ELR (cell line): Measurements from ENCODE around the gene MREG.

ENCODE experiments used
- DNase-seq: peaks from one replicate; pipeline ENCODE4 v3.0.0-alpha.2; 2015; ENCODE audit warnings: low read depth

MREG gene

GRCh38 chr2:215918901-215919599 lies 94.3 kb downstream of the MREG start:
- DNase-seq: peak; percentile 21

DNA sequence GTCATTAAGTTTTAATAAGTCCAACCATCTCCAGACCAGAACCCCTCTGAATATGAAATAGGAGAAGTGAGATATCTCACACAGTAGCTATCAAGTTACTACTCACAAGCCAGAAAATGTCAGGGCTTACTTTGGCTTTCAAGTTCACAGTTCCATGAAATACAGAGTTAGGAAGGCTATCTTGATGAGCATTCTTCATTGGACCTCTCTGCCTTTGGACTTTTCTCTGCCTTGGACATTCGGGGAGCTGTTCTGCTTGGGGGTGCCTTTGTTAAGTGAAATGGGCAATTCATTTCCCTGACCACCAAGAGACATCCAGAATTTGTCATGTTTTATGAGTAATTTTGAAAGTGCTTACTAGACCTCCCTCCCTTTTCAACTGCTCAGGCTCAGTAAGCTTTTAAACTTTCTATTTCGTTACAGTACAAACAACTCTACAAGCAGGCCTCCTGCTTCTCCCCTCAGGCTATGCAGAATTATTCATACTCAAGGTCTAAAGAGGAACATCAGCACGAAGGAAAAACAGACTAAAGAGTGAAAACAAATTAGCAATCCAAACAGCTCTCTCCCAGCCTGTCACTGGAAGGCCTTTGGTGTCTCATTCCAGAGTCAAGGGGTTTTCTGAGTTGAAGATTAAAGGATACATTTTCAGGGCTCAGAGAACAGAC lies 95.3 kb downstream of the MREG start:
- peak; percentile 83 for DNase-seq

- DNase-seq: no peak
Observed at GRCh38 chr2:215915441-215915840, 97.9 kb downstream of the MREG start.

- no peak for DNase-seq
Observed at GRCh38 chr2:215914777-215915165, 98.6 kb downstream of the MREG start.

- DNase-seq: no peak
Observed at GRCh38 chr2:215914054-215914776, 99.1 kb downstream of the MREG start.

DNA sequence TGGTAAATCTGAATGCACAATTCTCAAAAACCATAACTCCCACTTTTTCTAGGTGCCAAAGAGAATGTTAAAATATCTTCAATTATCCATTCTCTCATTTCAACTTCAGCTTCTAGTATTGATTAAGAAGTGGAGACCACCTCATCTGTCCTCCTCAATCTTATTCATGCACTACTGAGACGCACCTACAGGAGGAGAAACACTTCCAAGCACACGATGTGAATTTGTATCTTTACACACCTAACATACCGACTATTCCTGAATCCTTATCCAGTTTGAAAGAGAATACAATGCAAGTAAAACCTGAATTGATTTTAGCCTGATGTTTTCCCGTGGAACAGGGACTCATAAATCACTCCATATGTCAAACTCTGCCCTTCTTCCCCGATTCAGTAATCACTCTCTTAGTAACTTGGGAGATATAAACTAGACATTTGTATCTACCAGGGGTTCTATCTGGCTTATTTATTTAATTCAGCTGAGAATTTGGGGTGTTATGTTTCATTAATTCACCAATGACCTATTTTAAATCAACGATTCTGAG lies 101.0 kb downstream of the MREG start:
- DNase-seq: no peak

GRCh38 chr2:215911301-215912085 lies 101.9 kb downstream of the MREG start:
- DNase-seq: no peak

DNA sequence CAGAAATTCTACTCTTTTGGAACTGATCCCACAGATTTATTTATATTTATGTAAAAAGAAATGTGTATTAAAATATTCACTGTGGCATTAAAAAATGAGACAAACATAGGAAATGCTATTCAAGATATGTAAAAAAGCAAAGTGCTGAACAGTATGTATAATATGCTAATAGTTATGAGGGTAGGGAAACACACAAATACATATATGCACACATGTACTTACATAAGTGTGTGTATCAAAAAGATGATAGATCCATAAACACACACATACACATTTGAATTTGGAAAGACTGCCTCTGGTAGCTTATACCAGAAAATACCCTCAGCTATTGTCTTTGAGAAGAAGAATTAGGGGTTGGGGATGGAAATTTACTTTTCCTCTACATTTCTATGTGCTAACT lies 103.2 kb downstream of the MREG start:
- no peak for DNase-seq

DNA sequence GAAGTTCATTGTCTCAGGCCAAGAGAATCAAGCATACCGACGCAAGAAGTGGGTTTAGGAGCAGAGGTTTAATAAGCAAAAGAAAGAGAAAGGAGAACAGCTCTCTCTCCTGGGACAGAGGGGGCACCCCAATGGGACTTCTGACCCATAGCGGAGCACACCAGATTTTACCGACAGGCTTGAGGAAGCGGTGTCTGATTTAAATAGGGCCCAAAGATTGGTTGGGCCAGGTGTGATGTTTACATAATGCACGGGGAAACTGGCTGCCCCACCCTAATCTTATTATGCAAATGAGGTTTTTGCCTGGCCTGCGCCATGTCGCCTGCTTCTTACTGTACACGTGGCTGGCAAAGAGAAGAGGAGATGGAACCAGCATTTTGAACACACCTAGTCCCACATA lies 106.2 kb downstream of the MREG start:
- DNase-seq: no peak

- no peak for DNase-seq
Observed at GRCh38 chr2:215906458-215906857, 106.9 kb downstream of the MREG start.

DNA sequence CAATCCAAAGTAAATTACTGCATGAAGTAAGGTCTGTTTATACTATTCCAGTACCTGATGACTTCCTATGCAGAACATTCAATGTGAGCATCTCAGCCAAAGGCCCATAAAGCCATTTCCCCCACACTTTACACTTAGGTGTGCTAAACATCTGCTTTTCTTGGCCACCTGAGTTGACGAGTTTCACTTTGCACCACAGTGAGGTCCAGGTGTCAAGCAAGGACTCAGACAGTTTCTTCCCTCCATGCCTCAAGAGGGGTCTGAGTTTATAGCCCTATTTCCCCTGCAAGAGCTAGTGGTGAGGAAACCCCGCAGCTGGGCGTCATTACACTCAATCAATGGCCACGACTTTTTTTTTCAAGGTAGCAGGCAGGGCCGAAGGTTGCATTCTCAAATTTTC lies 107.7 kb downstream of the MREG start:
- DNase-seq: no peak

- DNase-seq: peak; percentile 64
Observed at GRCh38 chr2:215904101-215904500, 109.2 kb downstream of the MREG start.

DNA sequence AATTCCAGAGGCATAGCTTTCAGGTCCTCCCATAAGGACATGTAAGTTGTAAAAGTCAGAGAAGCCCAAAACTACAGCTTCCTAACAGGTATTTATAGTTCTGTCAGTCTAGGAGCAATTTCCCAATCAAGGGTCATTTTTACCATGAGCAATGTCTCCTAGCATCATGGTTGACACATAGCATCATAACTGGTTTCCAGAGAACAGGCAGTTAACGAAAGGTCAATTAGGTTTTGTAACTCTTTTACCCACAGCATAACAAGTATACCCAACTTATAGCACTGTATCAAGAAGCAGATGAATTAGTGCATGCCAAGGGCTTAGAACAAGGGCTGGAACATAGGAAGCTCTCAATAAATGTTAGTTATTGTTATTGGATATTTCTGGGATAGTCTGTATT lies 110.1 kb downstream of the MREG start:
- DNase-seq: no peak

DNA sequence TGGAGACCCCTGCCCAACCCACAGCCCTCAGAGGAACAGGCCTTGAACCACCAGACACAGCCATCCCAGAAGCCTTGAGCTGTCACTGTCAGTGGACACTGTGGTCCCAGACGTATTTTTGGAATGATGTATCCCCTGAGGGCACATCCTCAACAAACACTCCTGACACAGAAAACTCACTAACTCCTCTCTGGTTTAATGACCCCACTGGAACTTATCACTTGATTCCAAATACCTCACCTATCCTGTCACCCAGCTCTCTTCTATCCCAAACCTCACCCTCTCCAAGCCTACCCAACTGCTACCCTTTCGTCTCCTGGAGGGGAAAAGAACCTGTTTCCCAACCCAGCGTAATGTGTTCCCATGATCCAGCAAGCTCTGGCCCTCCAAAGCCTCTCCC lies 111.6 kb downstream of the MREG start:
- DNase-seq: no peak

- no peak for DNase-seq
Observed at GRCh38 chr2:215900843-215901242, 112.5 kb downstream of the MREG start.

GRCh38 chr2:215900203-215900611 lies 113.1 kb downstream of the MREG start:
- DNase-seq: peak; percentile 44

GRCh38 chr2:215899141-215900074 lies 113.9 kb downstream of the MREG start:
- DNase-seq: no peak

DNA sequence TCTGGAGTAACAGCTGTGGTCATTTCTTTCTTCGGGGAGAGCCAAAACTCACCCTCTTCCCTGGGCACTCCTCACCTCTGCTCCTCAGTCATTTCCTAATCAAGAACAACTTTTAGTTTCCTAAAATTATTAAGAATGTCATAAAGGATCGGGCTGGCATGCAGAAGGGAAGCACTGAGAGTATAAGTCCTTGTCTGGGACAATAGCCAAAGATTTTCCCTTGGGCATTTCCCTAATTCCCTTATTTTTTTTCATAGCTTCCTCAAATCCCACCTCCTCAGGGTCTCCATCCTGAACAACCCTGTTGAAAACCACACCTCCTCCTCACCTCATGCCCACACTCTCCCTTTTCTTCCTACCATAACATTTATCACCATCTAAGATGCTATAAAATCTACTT lies 115.0 kb downstream of the MREG start:
- DNase-seq: no peak

- no peak for DNase-seq
Observed at GRCh38 chr2:215896921-215897320, 116.4 kb downstream of the MREG start.

DNA sequence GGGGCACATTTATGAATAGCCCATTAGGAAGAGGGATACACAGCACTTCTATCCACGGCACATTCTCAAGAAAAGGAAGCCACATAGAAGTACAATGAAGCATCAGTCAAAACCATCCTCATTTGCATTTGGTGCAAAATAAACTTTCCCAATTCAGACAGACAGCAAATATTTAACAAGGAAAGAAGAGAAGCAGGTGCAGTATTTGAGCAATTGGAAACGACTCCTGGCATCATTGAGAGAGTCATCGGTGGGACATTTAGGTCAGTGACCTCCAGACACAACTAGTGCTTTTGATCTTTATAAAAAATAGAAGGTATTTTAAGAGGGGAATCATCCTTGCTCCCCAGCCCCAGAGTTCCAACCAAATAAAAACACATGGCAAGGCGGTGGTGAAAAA lies 118.0 kb downstream of the MREG start:
- no peak for DNase-seq
